ENCODE data around the gene VEPH1. TPM values are rescaled to one million over a fixed set of nuclear protein-coding genes. Genes with fewer than 3 reads are reported as not detected.

The VEPH1 gene
- total RNA-seq, 2 experiments from 2014 or later = not detected

GRCh38 chr3:157452097-157452496 lies 51.1 kb downstream of the VEPH1 start:
- DNase-seq (no peak), ATAC-seq (no peak)
- Mint-ChIP-seq H3K9me3 (ENCODE audit: low read depth) (no peaks in the 10 kb centered on the region), H3K4me3 (no peak overlapping the region), H3K4me1 (no peaks in the 10 kb centered on the region), H3K36me3 (no peaks in the 10 kb centered on the region), H3K27ac (no peak overlapping the region), H3K27me3 (peaks cover 12% of the 10 kb centered on the region)
- CTCF ChIA-PET = no interaction called here

GRCh38 chr3:157447026-157447694 lies 56.1 kb downstream of the VEPH1 start:
- DNase-seq (no peak), ATAC-seq (no peak)
- CTCF ChIA-PET = no interaction called here
- Mint-ChIP-seq H3K4me3 (no peak overlapping the region), H3K27me3 (peaks cover 6% of the 10 kb centered on the region), H3K4me1 (no peaks in the 10 kb centered on the region), H3K27ac (no peak overlapping the region), H3K9me3 (ENCODE audit: low read depth) (no peaks in the 10 kb centered on the region), H3K36me3 (no peaks in the 10 kb centered on the region)

GRCh38 chr3:157445857-157446256 lies 57.4 kb downstream of the VEPH1 start:
- no peaks in the 10 kb centered on the region for H3K36me3 Mint-ChIP-seq
- peaks cover 2% of the 10 kb centered on the region for H3K27me3 Mint-ChIP-seq
- H3K9me3 Mint-ChIP-seq (ENCODE audit: low read depth) = no peaks in the 10 kb centered on the region
- CTCF ChIA-PET = no interaction called here
- ATAC-seq = no peak
- no peaks in the 10 kb centered on the region for H3K4me1 Mint-ChIP-seq
- H3K27ac Mint-ChIP-seq = no peak overlapping the region
- no peak overlapping the region for H3K4me3 Mint-ChIP-seq
- no peak for DNase-seq

- Mint-ChIP-seq H3K27ac (no peak overlapping the region), H3K9me3 (ENCODE audit: low read depth) (no peaks in the 10 kb centered on the region), H3K4me3 (no peak overlapping the region), H3K36me3 (no peaks in the 10 kb centered on the region), H3K4me1 (no peaks in the 10 kb centered on the region), H3K27me3 (peaks cover 2% of the 10 kb centered on the region)
- CTCF ChIA-PET = no interaction called here
- DNase-seq = no peak
- ATAC-seq = no peak
These were observed 58.4 kb downstream of the VEPH1 start for GRCh38 chr3:157444797-157445184.

- no peaks in the 10 kb centered on the region for H3K9me3 Mint-ChIP-seq (ENCODE audit: low read depth)
- ATAC-seq (no peak), DNase-seq (no peak)
- peaks cover 7% of the 10 kb centered on the region for H3K27me3 Mint-ChIP-seq
- CTCF ChIA-PET = no interaction called here
- H3K4me1 Mint-ChIP-seq = no peaks in the 10 kb centered on the region
- H3K4me3 Mint-ChIP-seq = no peak overlapping the region
- no peaks in the 10 kb centered on the region for H3K36me3 Mint-ChIP-seq
- no peak overlapping the region for H3K27ac Mint-ChIP-seq
These were observed 59.1 kb downstream of the VEPH1 start for GRCh38 chr3:157443905-157444796.

- H3K36me3 Mint-ChIP-seq = no peaks in the 10 kb centered on the region
- H3K4me3 Mint-ChIP-seq = no peak overlapping the region
- H3K4me1 Mint-ChIP-seq = no peaks in the 10 kb centered on the region
- no peaks in the 10 kb centered on the region for H3K9me3 Mint-ChIP-seq (ENCODE audit: low read depth)
- ATAC-seq = no peak
- peaks cover 22% of the 10 kb centered on the region for H3K27me3 Mint-ChIP-seq
- CTCF ChIA-PET = no interaction called here
- DNase-seq = no peak
- no peak overlapping the region for H3K27ac Mint-ChIP-seq
These were observed 60.5 kb downstream of the VEPH1 start for GRCh38 chr3:157442729-157443128.

- H3K36me3 Mint-ChIP-seq = no peaks in the 10 kb centered on the region
- peaks cover 36% of the 10 kb centered on the region for H3K27me3 Mint-ChIP-seq
- no peaks in the 10 kb centered on the region for H3K9me3 Mint-ChIP-seq (ENCODE audit: low read depth)
- DNase-seq = no peak
- peaks cover 7% of the 10 kb centered on the region for H3K4me1 Mint-ChIP-seq
- no peak overlapping the region for H3K27ac Mint-ChIP-seq
- CTCF ChIA-PET = no interaction called here
- H3K4me3 Mint-ChIP-seq = no peak overlapping the region
- ATAC-seq = no peak
These were observed 62.1 kb downstream of the VEPH1 start for GRCh38 chr3:157441102-157441624.

GRCh38 chr3:157438194-157438730 lies 65.0 kb downstream of the VEPH1 start:
- no peaks in the 10 kb centered on the region for H3K36me3 Mint-ChIP-seq
- no peak for ATAC-seq
- H3K27me3 Mint-ChIP-seq = peaks cover 56% of the 10 kb centered on the region
- H3K4me1 Mint-ChIP-seq = peaks cover 7% of the 10 kb centered on the region
- H3K9me3 Mint-ChIP-seq (ENCODE audit: low read depth) = no peaks in the 10 kb centered on the region
- CTCF ChIA-PET = interaction anchor here (0.7 kb wide), 1 partner anchor 1806 kb away, joined by 3 read pairs; no protein-coding TSS in a partner anchor
- H3K4me3 Mint-ChIP-seq = no peak overlapping the region
- no peak overlapping the region for H3K27ac Mint-ChIP-seq
- DNase-seq = no peak

- CTCF ChIA-PET = interaction anchor here (0.8 kb wide), 1 partner anchor 22 kb away, joined by 3 read pairs; no protein-coding TSS in a partner anchor
- Mint-ChIP-seq H3K9me3 (ENCODE audit: low read depth) (no peaks in the 10 kb centered on the region), H3K27me3 (peaks cover 56% of the 10 kb centered on the region), H3K4me1 (peaks cover 7% of the 10 kb centered on the region), H3K27ac (no peak within 1 kb of the TSS), H3K4me3 (peak within 1 kb of the TSS; percentile 43), H3K36me3 (no peaks in the 10 kb centered on the region)
- no peak for ATAC-seq
- DNase-seq = no peak
These were observed 66.5 kb downstream of the VEPH1 start, which contains the start of gene PTX3 for GRCh38 chr3:157436583-157437291. Gene PTX3 (plus strand): TSS chr3:157436850. CDS start chr3:157436934, 84 bp downstream.

- CTCF ChIA-PET = no interaction called here
- Mint-ChIP-seq H3K4me1 (no peaks in the 10 kb centered on the region), H3K4me3 (no peak overlapping the region), H3K27me3 (peaks cover 20% of the 10 kb centered on the region), H3K36me3 (no peaks in the 10 kb centered on the region), H3K27ac (no peak overlapping the region), H3K9me3 (ENCODE audit: low read depth) (no peaks in the 10 kb centered on the region)
- ATAC-seq = no peak
- no peak for DNase-seq
These were observed 73.5 kb downstream of the VEPH1 start for GRCh38 chr3:157429708-157430107.

GRCh38 chr3:157428853-157429252 lies 74.4 kb downstream of the VEPH1 start:
- CTCF ChIA-PET = no interaction called here
- H3K4me3 Mint-ChIP-seq = no peak overlapping the region
- no peak for DNase-seq
- peaks cover 14% of the 10 kb centered on the region for H3K27me3 Mint-ChIP-seq
- H3K36me3 Mint-ChIP-seq = no peaks in the 10 kb centered on the region
- no peaks in the 10 kb centered on the region for H3K9me3 Mint-ChIP-seq (ENCODE audit: low read depth)
- no peak overlapping the region for H3K27ac Mint-ChIP-seq
- no peaks in the 10 kb centered on the region for H3K4me1 Mint-ChIP-seq
- ATAC-seq = no peak

- CTCF ChIA-PET = no interaction called here
- H3K36me3 Mint-ChIP-seq = no peaks in the 10 kb centered on the region
- H3K4me1 Mint-ChIP-seq = no peaks in the 10 kb centered on the region
- H3K27ac Mint-ChIP-seq = no peak overlapping the region
- H3K9me3 Mint-ChIP-seq (ENCODE audit: low read depth) = no peaks in the 10 kb centered on the region
- ATAC-seq (no peak), DNase-seq (no peak)
- H3K27me3 Mint-ChIP-seq = peaks cover 8% of the 10 kb centered on the region
- H3K4me3 Mint-ChIP-seq = no peak overlapping the region
These were observed 75.3 kb downstream of the VEPH1 start for GRCh38 chr3:157427901-157428300.

- Mint-ChIP-seq H3K4me1 (no peaks in the 10 kb centered on the region), H3K4me3 (no peak overlapping the region), H3K9me3 (ENCODE audit: low read depth) (no peaks in the 10 kb centered on the region), H3K27me3 (no peaks in the 10 kb centered on the region), H3K36me3 (no peaks in the 10 kb centered on the region), H3K27ac (no peak overlapping the region)
- CTCF ChIA-PET = no interaction called here
- no peak for ATAC-seq
- no peak for DNase-seq
These were observed 79.9 kb downstream of the VEPH1 start for GRCh38 chr3:157423337-157423736.
